Measurements from ENCODE around the gene BMP8A. TPM values are rescaled to one million over a fixed set of nuclear protein-coding genes. Genes with fewer than 3 reads are reported as not detected.

BMP8A gene
- polyA plus RNA-seq, 1 donor (not counting 4 experiments of a cell fraction or from before 2014, with no cell fraction given): not detected

GRCh38 chr1:39450956-39451606, 40.4 kb upstream of the BMP8A start:
- Histone ChIP-seq H2AFZ (ENCODE audit: control insufficient read depth, low read length) (no peak overlapping the region), H3K4me3 (ENCODE audit: control insufficient read depth in 2 of 3, extremely low read depth in 1 of 3, insufficient read depth in 2 of 3, low read depth in 1 of 3, low read length in 3 of 3) (no peak overlapping the region), H3K9me3 (ENCODE audit: control insufficient read depth, low read depth, low read length) (no peaks in the 10 kb centered on the region), H3K36me3 (ENCODE audit: control insufficient read depth in 2 of 2, extremely low read depth in 1 of 2, insufficient read depth in 2 of 2, low read length in 2 of 2) (peaks cover 50 to 62% of the 10 kb centered on the region in 2 experiments), H3K79me2 (ENCODE audit: control insufficient read depth, insufficient read depth, low read length) (no peaks in the 10 kb centered on the region), H3K27ac (ENCODE audit: control insufficient read depth, insufficient read depth, low read length) (no peak overlapping the region), H3K4me2 (ENCODE audit: control insufficient read depth, extremely low read depth, insufficient read depth, low read depth, low read length) (no peak overlapping the region), H3K9ac (ENCODE audit: control insufficient read depth, extremely low read depth, insufficient read depth, low read length) (no peak overlapping the region), H3K9me1 (ENCODE audit: control insufficient read depth, extremely low read depth, insufficient read depth, low read length) (no peaks in the 10 kb centered on the region), H4K20me1 (ENCODE audit: control insufficient read depth, extremely low read depth, insufficient read depth, low read length) (peaks cover 2% of the 10 kb centered on the region), H3K27me3 (ENCODE audit: control insufficient read depth, extremely low read depth, insufficient read depth, low read length) (no peaks in the 10 kb centered on the region), H3K4me1 (ENCODE audit: control insufficient read depth, extremely low read depth, insufficient read depth, low read length) (no peaks in the 10 kb centered on the region)
- dilution Hi-C loops (cut with MboI; ENCODE audit: extremely low pct_ligation_motif_present, low sequenced_read_pairs): no loop called here
- FAIRE-seq (no peak), DNase-seq (ENCODE audit: low read depth, low spot score) (no peak)
- TF ChIP-seq CTCF (optimal IDR thresholded peaks at IDR 0.05 in 1 of 3, IDR thresholded peaks at IDR 0.05 in 1 of 3, conservative IDR thresholded peaks at IDR 0.05 in 1 of 3; ENCODE audit: extremely low read depth in 1 of 3, insufficient read depth in 2 of 3, low read length in 3 of 3) (no peak), EZH2 (IDR thresholded peaks at IDR 0.05; ENCODE audit: low read length) (no peak)

GRCh38 chr1:39452081-39452480, 39.4 kb upstream of the BMP8A start:
- H3K36me3 ChIP-seq (ENCODE audit: control insufficient read depth in 2 of 2, extremely low read depth in 1 of 2, insufficient read depth in 2 of 2, low read length in 2 of 2): peaks cover 54 to 69% of the 10 kb centered on the region in 2 experiments
- H3K9ac ChIP-seq (ENCODE audit: control insufficient read depth, extremely low read depth, insufficient read depth, low read length): no peak overlapping the region

More at GRCh38 chr1:39452081-39452480, 39.4 kb upstream of the BMP8A start:
- Histone ChIP-seq H3K27ac (ENCODE audit: control insufficient read depth, insufficient read depth, low read length) (no peak overlapping the region), H3K4me2 (ENCODE audit: control insufficient read depth, extremely low read depth, insufficient read depth, low read depth, low read length) (no peak overlapping the region), H3K79me2 (ENCODE audit: control insufficient read depth, insufficient read depth, low read length) (no peaks in the 10 kb centered on the region), H4K20me1 (ENCODE audit: control insufficient read depth, extremely low read depth, insufficient read depth, low read length) (peaks cover 2% of the 10 kb centered on the region), H2AFZ (ENCODE audit: control insufficient read depth, low read length) (no peak overlapping the region), H3K9me1 (ENCODE audit: control insufficient read depth, extremely low read depth, insufficient read depth, low read length) (no peaks in the 10 kb centered on the region), H3K4me1 (ENCODE audit: control insufficient read depth, extremely low read depth, insufficient read depth, low read length) (no peaks in the 10 kb centered on the region), H3K4me3 (ENCODE audit: control insufficient read depth in 2 of 3, extremely low read depth in 1 of 3, insufficient read depth in 2 of 3, low read depth in 1 of 3, low read length in 3 of 3) (no peak overlapping the region), H3K9me3 (ENCODE audit: control insufficient read depth, low read depth, low read length) (no peaks in the 10 kb centered on the region), H3K27me3 (ENCODE audit: control insufficient read depth, extremely low read depth, insufficient read depth, low read length) (no peaks in the 10 kb centered on the region)
- no peak for DNase-seq (ENCODE audit: low read depth, low spot score)
- TF ChIP-seq EZH2 (IDR thresholded peaks at IDR 0.05; ENCODE audit: low read length) (no peak), CTCF (optimal IDR thresholded peaks at IDR 0.05 in 1 of 3, IDR thresholded peaks at IDR 0.05 in 1 of 3, conservative IDR thresholded peaks at IDR 0.05 in 1 of 3; ENCODE audit: extremely low read depth in 1 of 3, insufficient read depth in 2 of 3, low read length in 3 of 3) (no peak)
- FAIRE-seq: no peak
- dilution Hi-C loops (cut with MboI; ENCODE audit: extremely low pct_ligation_motif_present, low sequenced_read_pairs): no loop called here

Data from keratinocyte (primary cell).